ENCODE measurements around the gene BAAT. TPM values are rescaled to one million over a fixed set of nuclear protein-coding genes. Genes with fewer than 3 reads are reported as not detected.

BAAT gene
- total and polyA plus RNA-seq, 2 of the 13 experiments (the other 11 are each of a cell fraction or from before 2014, with no cell fraction given) = 0.71 to 7.9 TPM

DNA sequence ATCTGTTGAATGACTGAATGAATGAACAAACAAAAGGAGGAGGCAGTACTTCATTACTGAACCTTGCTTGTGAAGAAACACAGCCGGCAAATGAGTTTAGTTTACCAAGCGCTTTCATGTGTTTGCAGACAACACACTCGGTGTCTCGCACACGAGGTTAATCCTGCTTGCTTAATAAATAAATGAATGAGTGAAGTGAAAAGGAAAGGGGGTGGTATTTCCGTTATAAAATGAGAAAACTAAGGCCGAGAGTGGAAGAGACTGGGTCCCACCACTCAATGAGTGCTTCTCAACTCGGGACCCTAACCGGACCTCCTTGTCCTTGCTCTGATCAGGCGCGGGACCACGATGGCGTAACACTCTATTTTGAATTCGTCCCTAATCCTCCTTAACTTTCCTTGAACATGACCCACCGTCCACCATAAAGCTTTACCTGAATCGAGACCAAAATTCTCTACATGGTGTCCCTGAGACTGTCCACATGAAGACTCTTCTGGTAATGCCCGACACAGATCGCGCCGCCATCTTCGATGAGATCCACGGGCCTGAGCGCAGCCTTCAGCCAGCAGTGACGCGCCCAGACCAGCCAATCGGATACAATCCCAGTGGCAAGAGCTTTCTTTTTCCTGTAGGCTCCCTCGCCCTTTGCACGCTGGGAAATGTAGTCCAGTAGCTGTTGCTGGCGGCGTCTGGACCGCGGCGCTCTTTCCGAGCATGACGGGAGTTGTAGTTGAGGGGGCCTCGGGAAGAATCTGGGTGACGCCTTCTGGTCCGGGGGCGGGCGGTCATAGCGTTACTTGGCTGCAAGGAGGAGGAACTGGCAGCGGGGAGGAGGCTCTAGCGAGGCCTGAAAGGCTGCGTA lies 13.5 kb upstream of the BAAT start, which contains the start of the genes MRPL50 and ZNF189 (continued):
- TF ChIP-seq E2F1 (CRISPR knock-in tag; IDR thresholded peaks at IDR 0.05) = peak; percentile 92
- TF ChIP-seq ZNF790 (CRISPR knock-in tag; IDR thresholded peaks at IDR 0.05; ENCODE audit: borderline replicate concordance) = 0 out of 2 replicates have a peak, but pooled peaks have one; percentile 72
- TF ChIP-seq ISL2 (CRISPR knock-in tag; IDR thresholded peaks at IDR 0.05) = peak; percentile 68; the same call in 1 of the 2 replicates
- TF ChIP-seq NR2F6 (IDR thresholded peaks at IDR 0.05) = peak; percentile 23; the same call in 1 of the 2 replicates
- no peak for TF ChIP-seq NR2F6 (CRISPR knock-in tag; IDR thresholded peaks at IDR 0.05)
- peak; percentile 98 for TF ChIP-seq THAP11 (CRISPR knock-in tag; IDR thresholded peaks at IDR 0.05)
- TF ChIP-seq ZNF292 (CRISPR knock-in tag; IDR thresholded peaks at IDR 0.05; ENCODE audit: borderline replicate concordance, low read depth) = peak; percentile 74; the same call in 1 of the 2 replicates
- TF ChIP-seq ZSCAN9 (CRISPR knock-in tag; IDR thresholded peaks at IDR 0.05; ENCODE audit: borderline replicate concordance) = peak; percentile 34
- TF ChIP-seq, protein P1, sequence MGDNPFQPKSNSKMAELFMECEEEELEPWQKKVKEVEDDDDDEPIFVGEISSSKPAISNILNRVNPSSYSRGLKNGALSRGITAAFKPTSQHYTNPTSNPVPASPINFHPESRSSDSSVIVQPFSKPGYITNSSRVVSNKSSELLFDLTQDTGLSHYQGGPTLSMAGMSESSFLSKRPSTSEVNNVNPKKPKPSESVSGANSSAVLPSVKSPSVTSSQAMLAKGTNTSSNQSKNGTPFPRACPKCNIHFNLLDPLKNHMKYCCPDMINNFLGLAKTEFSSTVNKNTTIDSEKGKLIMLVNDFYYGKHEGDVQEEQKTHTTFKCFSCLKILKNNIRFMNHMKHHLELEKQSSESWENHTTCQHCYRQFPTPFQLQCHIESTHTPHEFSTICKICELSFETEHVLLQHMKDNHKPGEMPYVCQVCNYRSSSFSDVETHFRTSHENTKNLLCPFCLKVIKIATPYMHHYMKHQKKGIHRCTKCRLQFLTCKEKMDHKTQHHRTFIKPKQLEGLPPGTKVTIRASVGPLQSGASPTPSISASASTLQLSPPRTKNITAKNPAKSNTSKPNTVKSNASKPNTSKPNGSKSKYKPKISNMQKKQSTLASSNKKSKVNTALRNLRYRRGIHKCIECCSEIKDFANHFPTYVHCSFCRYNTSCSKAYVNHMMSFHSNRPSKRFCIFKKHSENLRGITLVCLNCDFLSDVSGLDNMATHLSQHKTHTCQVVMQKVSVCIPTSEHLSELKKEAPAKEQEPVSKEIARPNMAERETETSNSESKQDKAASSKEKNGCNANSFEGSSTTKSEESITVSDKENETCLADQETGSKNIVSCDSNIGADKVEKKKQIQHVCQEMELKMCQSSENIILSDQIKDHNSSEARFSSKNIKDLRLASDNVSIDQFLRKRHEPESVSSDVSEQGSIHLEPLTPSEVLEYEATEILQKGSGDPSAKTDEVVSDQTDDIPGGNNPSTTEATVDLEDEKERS (CRISPR knock-in tag; IDR thresholded peaks at IDR 0.05) = peak; percentile 53; the same call in 1 of the 2 replicates
- TF ChIP-seq ZBTB1 (CRISPR knock-in tag; IDR thresholded peaks at IDR 0.05; ENCODE audit: borderline replicate concordance) = no peak; the same call in 1 of the 2 replicates
- TF ChIP-seq, protein P2, sequence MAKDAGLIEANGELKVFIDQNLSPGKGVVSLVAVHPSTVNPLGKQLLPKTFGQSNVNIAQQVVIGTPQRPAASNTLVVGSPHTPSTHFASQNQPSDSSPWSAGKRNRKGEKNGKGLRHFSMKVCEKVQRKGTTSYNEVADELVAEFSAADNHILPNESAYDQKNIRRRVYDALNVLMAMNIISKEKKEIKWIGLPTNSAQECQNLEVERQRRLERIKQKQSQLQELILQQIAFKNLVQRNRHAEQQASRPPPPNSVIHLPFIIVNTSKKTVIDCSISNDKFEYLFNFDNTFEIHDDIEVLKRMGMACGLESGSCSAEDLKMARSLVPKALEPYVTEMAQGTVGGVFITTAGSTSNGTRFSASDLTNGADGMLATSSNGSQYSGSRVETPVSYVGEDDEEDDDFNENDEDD (CRISPR knock-in tag; IDR thresholded peaks at IDR 0.05; ENCODE audit: borderline replicate concordance) = peak; percentile 81
- peak; percentile 25 for TF ChIP-seq SRSF1 (optimal IDR thresholded peaks at IDR 0.05; ENCODE audit: low read depth, low read length)
- TF ChIP-seq, protein P3, sequence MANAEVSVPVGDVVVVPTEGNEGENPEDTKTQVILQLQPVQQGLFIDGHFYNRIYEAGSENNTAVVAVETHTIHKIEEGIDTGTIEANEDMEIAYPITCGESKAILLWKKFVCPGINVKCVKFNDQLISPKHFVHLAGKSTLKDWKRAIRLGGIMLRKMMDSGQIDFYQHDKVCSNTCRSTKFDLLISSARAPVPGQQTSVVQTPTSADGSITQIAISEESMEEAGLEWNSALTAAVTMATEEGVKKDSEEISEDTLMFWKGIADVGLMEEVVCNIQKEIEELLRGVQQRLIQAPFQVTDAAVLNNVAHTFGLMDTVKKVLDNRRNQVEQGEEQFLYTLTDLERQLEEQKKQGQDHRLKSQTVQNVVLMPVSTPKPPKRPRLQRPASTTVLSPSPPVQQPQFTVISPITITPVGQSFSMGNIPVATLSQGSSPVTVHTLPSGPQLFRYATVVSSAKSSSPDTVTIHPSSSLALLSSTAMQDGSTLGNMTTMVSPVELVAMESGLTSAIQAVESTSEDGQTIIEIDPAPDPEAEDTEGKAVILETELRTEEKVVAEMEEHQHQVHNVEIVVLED (CRISPR knock-in tag; IDR thresholded peaks at IDR 0.05; ENCODE audit: borderline replicate concordance) = peak; percentile 98
- TF ChIP-seq PBX2 (CRISPR knock-in tag; IDR thresholded peaks at IDR 0.05) = 0 out of 2 replicates have a peak, but pooled peaks have one; percentile 28
- no peak for TF ChIP-seq MLLT10 (CRISPR knock-in tag; IDR thresholded peaks at IDR 0.05)
- TF ChIP-seq DPF2 (CRISPR knock-in tag; IDR thresholded peaks at IDR 0.05; ENCODE audit: borderline replicate concordance, low read depth) = 0 out of 2 replicates have a peak, but pooled peaks have one; percentile 33
- 0 out of 2 replicates have a peak, but pooled peaks have one; percentile 17 for TF ChIP-seq ZNF12 (CRISPR knock-in tag; IDR thresholded peaks at IDR 0.05)
- peak; percentile 25; the same call in 1 of the 2 replicates for TF ChIP-seq SIN3A (IDR thresholded peaks at IDR 0.05; ENCODE audit: borderline replicate concordance, low read depth, low read length)
- TF ChIP-seq HDAC1 (CRISPR knock-in tag; IDR thresholded peaks at IDR 0.05) = peak; percentile 73
- TF ChIP-seq SP1 (IDR thresholded peaks at IDR 0.05) = no peak
- peak; percentile 31; the same call in 1 of the 2 replicates for TF ChIP-seq SP1 (CRISPR knock-in tag; IDR thresholded peaks at IDR 0.05)

Measured in HepG2 (cell line).